Dendritic cell treated with granulocyte-macrophage colony-stimulating factor and Interleukin-4, amounts not matched to agents 40 ng/mL and 50 ng/mL, for 4 days (primary cell): ENCODE results near the gene PEAK1.
A peak's percentile ranks its signal among the peaks of the same experiment; 100 is the strongest.

Experiments used
- H3K27ac Mint-ChIP-seq: one replicate; pipeline ENCODE4 v1.8.0; 2022; ENCODE audit warnings: mild to moderate bottlenecking, mixed read lengths
- H3K27me3 Mint-ChIP-seq: one replicate; pipeline ENCODE4 v1.8.0; 2022; ENCODE audit warnings: mild to moderate bottlenecking, mixed read lengths
- H3K36me3 Mint-ChIP-seq: one replicate; pipeline ENCODE4 v1.8.0; 2022; ENCODE audit warnings: low read depth, mixed read lengths
- H3K4me1 Mint-ChIP-seq: one replicate; pipeline ENCODE4 v1.8.0; 2022; ENCODE audit warnings: low read depth, mixed read lengths
- H3K4me3 Mint-ChIP-seq: one replicate; pipeline ENCODE4 v1.8.0; 2022; ENCODE audit warnings: mild to moderate bottlenecking, moderate library complexity, mixed read lengths
- H3K9me3 Mint-ChIP-seq: one replicate; pipeline ENCODE4 v1.8.0; 2022; ENCODE audit warnings: mixed read lengths
- intact Hi-C: fragments of 100-400 bp; cut with micrococcal nuclease; formaldehyde crosslinking; loops from one replicate; pipeline ENCODE4 v1.15.0; 2022

PEAK1 gene

GRCh38 chr15:77099741-77100463 lies 320.0 kb downstream of the PEAK1 start:
- H3K27ac Mint-ChIP-seq, result no peak overlapping the region
- no peaks in the 10 kb centered on the region for H3K36me3 Mint-ChIP-seq
- peaks cover 10% of the 10 kb centered on the region for H3K4me1 Mint-ChIP-seq
- no peak overlapping the region for H3K4me3 Mint-ChIP-seq
- H3K9me3 Mint-ChIP-seq, result no peaks in the 10 kb centered on the region
- no peaks in the 10 kb centered on the region for H3K27me3 Mint-ChIP-seq
- intact Hi-C loops, result loop anchor here (10.0 kb wide), 1 partner anchor 55 kb away; no protein-coding TSS in a partner anchor

- H3K4me1 Mint-ChIP-seq, result peaks cover 16% of the 10 kb centered on the region
- no peaks in the 10 kb centered on the region for H3K36me3 Mint-ChIP-seq
- H3K27ac Mint-ChIP-seq, result no peak overlapping the region
- H3K4me3 Mint-ChIP-seq, result no peak overlapping the region
- no peaks in the 10 kb centered on the region for H3K27me3 Mint-ChIP-seq
- intact Hi-C loops, result loop anchor here (10.0 kb wide), 1 partner anchor 54 kb away; no protein-coding TSS in a partner anchor
- no peaks in the 10 kb centered on the region for H3K9me3 Mint-ChIP-seq
These were observed 321.3 kb downstream of the PEAK1 start for GRCh38 chr15:77098572-77098971.

- H3K27me3 Mint-ChIP-seq, result no peaks in the 10 kb centered on the region
- no peaks in the 10 kb centered on the region for H3K36me3 Mint-ChIP-seq
- intact Hi-C loops, result loop anchor here (10.0 kb wide), 1 partner anchor 53 kb away; no protein-coding TSS in a partner anchor
- H3K4me1 Mint-ChIP-seq, result peaks cover 16% of the 10 kb centered on the region
- H3K27ac Mint-ChIP-seq, result no peak overlapping the region
- H3K4me3 Mint-ChIP-seq, result no peak overlapping the region
- H3K9me3 Mint-ChIP-seq, result no peaks in the 10 kb centered on the region
These were observed 322.0 kb downstream of the PEAK1 start for GRCh38 chr15:77097921-77098320.

GRCh38 chr15:77097248-77097721 lies 322.6 kb downstream of the PEAK1 start:
- Mint-ChIP-seq H3K4me1 (peaks cover 16% of the 10 kb centered on the region), H3K36me3 (no peaks in the 10 kb centered on the region), H3K27me3 (no peaks in the 10 kb centered on the region), H3K4me3 (no peak overlapping the region), H3K27ac (no peak overlapping the region), H3K9me3 (no peaks in the 10 kb centered on the region)
- intact Hi-C loops, result loop anchor here (10.0 kb wide), 1 partner anchor 52 kb away; no protein-coding TSS in a partner anchor

GRCh38 chr15:77096541-77096940 lies 323.4 kb downstream of the PEAK1 start:
- H3K27ac Mint-ChIP-seq, result no peak overlapping the region
- no peaks in the 10 kb centered on the region for H3K27me3 Mint-ChIP-seq
- H3K4me3 Mint-ChIP-seq, result no peak overlapping the region

GRCh38 chr15:77096138-77096537 lies 323.8 kb downstream of the PEAK1 start:
- Mint-ChIP-seq H3K9me3 (no peaks in the 10 kb centered on the region), H3K27me3 (no peaks in the 10 kb centered on the region), H3K4me1 (peaks cover 16% of the 10 kb centered on the region), H3K36me3 (no peaks in the 10 kb centered on the region), H3K27ac (no peak overlapping the region), H3K4me3 (no peak overlapping the region)
- intact Hi-C loops, result loop anchor here (10.0 kb wide), 1 partner anchor 51 kb away; no protein-coding TSS in a partner anchor

More at GRCh38 chr15:77096541-77096940, 323.4 kb downstream of the PEAK1 start:
- Mint-ChIP-seq H3K4me1 (peaks cover 16% of the 10 kb centered on the region), H3K9me3 (no peaks in the 10 kb centered on the region), H3K36me3 (no peaks in the 10 kb centered on the region)
- intact Hi-C loops, result loop anchor here (10.0 kb wide), 1 partner anchor 52 kb away; no protein-coding TSS in a partner anchor

- no peaks in the 10 kb centered on the region for H3K9me3 Mint-ChIP-seq
- intact Hi-C loops, result loop anchor here (10.0 kb wide), 1 partner anchor 50 kb away; no protein-coding TSS in a partner anchor
- no peaks in the 10 kb centered on the region for H3K36me3 Mint-ChIP-seq
- no peak overlapping the region for H3K27ac Mint-ChIP-seq
- peaks cover 16% of the 10 kb centered on the region for H3K4me1 Mint-ChIP-seq
- H3K27me3 Mint-ChIP-seq, result no peaks in the 10 kb centered on the region
- H3K4me3 Mint-ChIP-seq, result no peak overlapping the region
These were observed 325.4 kb downstream of the PEAK1 start for GRCh38 chr15:77094397-77095030.

GRCh38 chr15:77093436-77093835 lies 326.5 kb downstream of the PEAK1 start:
- Mint-ChIP-seq H3K4me3 (no peak overlapping the region), H3K27ac (no peak overlapping the region), H3K27me3 (no peaks in the 10 kb centered on the region), H3K4me1 (peaks cover 16% of the 10 kb centered on the region), H3K36me3 (no peaks in the 10 kb centered on the region), H3K9me3 (no peaks in the 10 kb centered on the region)
- intact Hi-C loops, result loop anchor here (10.0 kb wide), 1 partner anchor 49 kb away; no protein-coding TSS in a partner anchor

- no peaks in the 10 kb centered on the region for H3K36me3 Mint-ChIP-seq
- no peaks in the 10 kb centered on the region for H3K9me3 Mint-ChIP-seq
- intact Hi-C loops, result loop anchor here (10.0 kb wide), 1 partner anchor 46 kb away; no protein-coding TSS in a partner anchor
- peaks cover 5% of the 10 kb centered on the region for H3K4me1 Mint-ChIP-seq
- no peaks in the 10 kb centered on the region for H3K27me3 Mint-ChIP-seq
- no peak overlapping the region for H3K27ac Mint-ChIP-seq
- no peak overlapping the region for H3K4me3 Mint-ChIP-seq
These were observed 328.8 kb downstream of the PEAK1 start for GRCh38 chr15:77091097-77091496.

- no peak overlapping the region for H3K4me3 Mint-ChIP-seq
- no peaks in the 10 kb centered on the region for H3K9me3 Mint-ChIP-seq
- no peak overlapping the region for H3K27ac Mint-ChIP-seq
- peaks cover 32% of the 10 kb centered on the region for H3K4me1 Mint-ChIP-seq
- intact Hi-C loops, result loop anchor here (10.0 kb wide), 1 partner anchor 112 kb away; no protein-coding TSS in a partner anchor
- H3K27me3 Mint-ChIP-seq, result no peaks in the 10 kb centered on the region
- H3K36me3 Mint-ChIP-seq, result no peaks in the 10 kb centered on the region
These were observed 332.7 kb downstream of the PEAK1 start for GRCh38 chr15:77087213-77087612.

GRCh38 chr15:77085297-77085696 lies 334.6 kb downstream of the PEAK1 start:
- peaks cover 2% of the 10 kb centered on the region for H3K27me3 Mint-ChIP-seq
- no peak overlapping the region for H3K4me3 Mint-ChIP-seq
- peak overlapping the region; percentile 76 for H3K27ac Mint-ChIP-seq
- intact Hi-C loops, result loop anchor here (10.0 kb wide), 1 partner anchor 110 kb away; no protein-coding TSS in a partner anchor
- no peaks in the 10 kb centered on the region for H3K9me3 Mint-ChIP-seq
- peaks cover 41% of the 10 kb centered on the region for H3K4me1 Mint-ChIP-seq
- no peaks in the 10 kb centered on the region for H3K36me3 Mint-ChIP-seq

- Mint-ChIP-seq H3K4me1 (peaks cover 41% of the 10 kb centered on the region), H3K27me3 (peaks cover 2% of the 10 kb centered on the region)
These were observed 335.5 kb downstream of the PEAK1 start for GRCh38 chr15:77084436-77084835.

GRCh38 chr15:77083381-77084160 lies 336.3 kb downstream of the PEAK1 start:
- Mint-ChIP-seq H3K9me3 (no peaks in the 10 kb centered on the region), H3K4me1 (peaks cover 47% of the 10 kb centered on the region), H3K27me3 (peaks cover 2% of the 10 kb centered on the region), H3K27ac (peak overlapping the region; percentile 76), H3K36me3 (no peaks in the 10 kb centered on the region), H3K4me3 (peak overlapping the region; percentile 74)
- intact Hi-C loops, result loop anchor here (10.0 kb wide), 1 partner anchor 109 kb away; no protein-coding TSS in a partner anchor

More at GRCh38 chr15:77084436-77084835, 335.5 kb downstream of the PEAK1 start:
- no peaks in the 10 kb centered on the region for H3K36me3 Mint-ChIP-seq
- H3K4me3 Mint-ChIP-seq, result no peak overlapping the region
- H3K27ac Mint-ChIP-seq, result peak overlapping the region; percentile 76
- intact Hi-C loops, result loop anchor here (10.0 kb wide), 1 partner anchor 110 kb away; no protein-coding TSS in a partner anchor
- H3K9me3 Mint-ChIP-seq, result no peaks in the 10 kb centered on the region
